GM21723 (cell line): ENCODE measurements around the gene P4HA2.
A peak's percentile ranks its signal among the peaks of the same experiment; 100 is the strongest.

Experiments used
- ATAC-seq: cut with Tn5 transposase; IDR thresholded peaks from one replicate; pipeline ENCODE4 v1.9.1; 2021; ENCODE audit warnings: mild to moderate bottlenecking, moderate library complexity; ENCODE audit not compliant: unreplicated experiment

The P4HA2 gene

DNA sequence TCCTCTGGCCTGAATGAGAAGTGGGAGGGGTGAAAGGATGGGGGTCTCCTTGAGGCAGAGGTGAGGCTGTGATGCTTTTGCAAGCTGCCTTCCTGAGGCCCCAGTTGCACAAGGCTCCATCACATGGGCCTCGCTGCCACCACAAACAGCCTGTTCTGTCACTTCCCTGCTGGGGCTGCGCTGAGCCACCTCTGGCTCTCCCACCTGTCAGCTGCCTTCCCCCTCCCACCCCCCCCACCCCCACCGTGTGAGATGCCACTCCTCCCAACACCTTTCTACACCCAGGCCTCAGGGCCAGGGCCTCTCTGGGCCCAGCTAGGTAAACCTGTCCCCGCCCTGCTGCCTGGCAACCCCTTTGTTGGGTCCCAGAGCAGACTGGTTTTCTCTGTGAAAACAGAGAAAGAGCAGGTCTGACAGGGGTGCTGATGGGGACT, 25.4 kb upstream of the P4HA2 start:
- no peak for ATAC-seq

DNA sequence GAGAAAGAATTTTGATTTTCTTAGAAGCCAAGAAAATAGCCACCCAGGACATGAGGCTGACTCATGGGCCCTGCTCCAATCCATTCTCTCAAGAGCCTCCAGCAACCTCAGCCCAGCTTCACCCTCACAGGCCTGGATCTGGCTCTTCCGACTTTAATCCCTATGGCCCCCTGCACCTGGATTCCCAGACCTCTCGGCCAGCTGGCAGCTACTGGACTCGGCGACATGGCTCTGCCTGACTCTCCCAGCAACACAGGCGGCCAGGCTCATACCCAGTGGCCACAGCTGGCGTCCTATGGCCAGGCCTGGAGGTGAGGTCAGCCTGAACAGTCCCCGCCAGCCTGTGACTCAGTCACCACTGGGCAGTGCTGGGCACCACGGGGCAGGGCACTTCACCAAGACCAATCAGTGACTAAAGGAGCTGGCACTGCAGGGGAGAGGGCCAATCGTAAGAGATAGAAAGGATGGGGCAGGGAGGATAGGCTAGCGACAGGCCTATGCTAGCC, 23.6 kb upstream of the P4HA2 start:
- ATAC-seq: no peak

DNA sequence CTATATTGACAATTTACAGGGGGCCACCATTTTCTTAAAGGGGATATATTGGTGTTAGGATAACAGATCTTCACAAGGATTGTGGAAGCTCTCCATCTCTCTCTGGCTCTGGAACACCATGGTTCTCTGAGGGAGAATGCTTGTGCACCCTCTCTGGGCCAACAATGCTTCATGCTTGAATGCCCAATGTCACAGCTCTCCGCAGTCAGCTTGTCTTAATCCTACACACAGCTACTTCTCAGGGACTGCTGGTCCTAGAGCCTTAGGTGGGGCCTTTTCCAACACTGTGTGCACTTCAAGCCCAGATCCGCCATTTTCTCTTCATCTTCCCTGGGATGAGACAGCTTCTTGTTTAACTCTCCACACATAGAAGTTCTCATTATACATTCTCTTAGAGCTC, 22.9 kb upstream of the P4HA2 start:
- ATAC-seq: no peak

DNA sequence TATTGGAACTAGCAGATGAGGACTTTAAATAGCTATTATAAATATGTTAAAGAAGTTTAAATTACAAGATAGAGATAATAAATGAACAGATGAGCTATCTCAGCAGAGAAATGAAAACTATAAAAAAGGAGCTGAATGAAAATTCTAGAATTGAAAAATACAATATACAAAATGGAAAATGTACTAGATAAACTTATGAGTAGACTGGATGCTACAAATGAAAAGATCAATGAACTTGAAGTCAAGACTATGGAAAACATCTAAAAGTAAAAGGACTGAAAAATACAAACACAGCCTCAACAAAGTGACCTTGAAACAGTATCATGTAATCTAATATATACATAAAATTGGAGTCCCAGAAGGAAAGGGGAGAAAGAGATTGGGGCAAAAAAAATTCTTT, 19.2 kb upstream of the P4HA2 start:
- no peak for ATAC-seq

DNA sequence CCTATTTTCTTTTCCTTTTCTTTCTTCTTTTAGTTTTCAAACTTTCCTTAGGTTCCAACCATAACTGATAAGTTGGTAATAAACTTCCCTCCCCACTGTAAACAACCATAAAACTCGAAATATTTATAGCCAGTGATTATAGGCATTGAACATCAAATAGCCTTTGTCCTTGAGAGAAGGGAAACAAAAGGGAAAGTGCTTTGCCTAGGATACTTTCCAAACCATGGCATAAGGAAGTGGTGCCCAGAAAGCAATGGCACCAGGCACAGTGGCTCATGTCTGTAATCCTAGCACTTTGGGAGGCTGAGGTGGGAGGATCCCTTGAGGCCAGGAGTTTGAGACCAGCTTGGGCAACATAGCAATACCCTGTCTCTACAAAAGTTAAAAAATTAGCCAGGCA, 17.9 kb upstream of the P4HA2 start:
- no peak for ATAC-seq

DNA sequence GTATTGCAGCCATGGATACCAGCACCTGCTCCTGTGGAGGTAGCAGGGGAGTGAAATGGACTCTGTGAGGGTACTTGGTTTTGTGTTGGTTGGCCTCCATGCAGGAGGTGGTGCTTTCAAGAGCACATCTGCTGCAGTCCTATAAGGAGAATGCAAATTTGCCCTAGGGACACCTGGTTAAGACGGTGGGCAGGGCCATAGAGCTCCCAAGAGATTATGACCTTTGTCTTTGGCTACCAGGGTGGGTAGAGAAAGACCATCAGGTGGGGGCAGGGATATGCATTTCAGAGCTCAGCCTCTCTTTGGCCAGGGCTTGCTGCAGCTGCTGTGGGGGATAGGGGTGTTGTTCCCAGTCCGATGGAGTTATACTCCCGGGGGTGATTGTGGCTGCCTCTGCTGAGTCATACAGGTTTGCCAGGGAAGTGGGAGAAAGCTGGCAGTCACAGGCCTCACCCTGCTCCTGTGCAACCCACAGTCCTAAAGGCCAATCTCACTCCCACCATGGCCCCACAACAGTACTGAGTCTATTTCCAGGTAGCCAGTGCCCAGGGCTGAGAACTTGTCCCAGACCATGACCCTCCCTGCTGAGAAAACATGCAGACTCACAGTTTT, 15.8 kb upstream of the P4HA2 start:
- no peak for ATAC-seq

DNA sequence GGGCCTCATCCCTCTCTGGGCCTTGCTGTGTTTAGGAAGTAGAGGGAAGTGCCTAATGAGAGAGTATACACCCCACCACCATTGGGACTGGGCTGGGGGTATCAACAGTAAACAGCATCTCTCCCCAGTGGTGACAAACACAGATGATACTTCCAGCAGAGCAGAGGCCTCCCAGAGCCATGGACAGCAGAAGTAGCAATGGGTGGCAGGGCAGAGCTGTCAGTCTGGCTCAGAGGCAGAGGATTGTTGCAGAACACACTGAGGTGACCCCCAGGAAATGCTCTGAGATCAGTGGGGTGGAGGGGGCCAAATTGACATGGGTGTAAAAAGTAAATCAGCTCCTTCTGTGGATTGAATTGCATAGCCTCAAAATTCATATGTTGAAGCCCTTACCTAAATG, 12.1 kb upstream of the P4HA2 start:
- no peak for ATAC-seq

DNA sequence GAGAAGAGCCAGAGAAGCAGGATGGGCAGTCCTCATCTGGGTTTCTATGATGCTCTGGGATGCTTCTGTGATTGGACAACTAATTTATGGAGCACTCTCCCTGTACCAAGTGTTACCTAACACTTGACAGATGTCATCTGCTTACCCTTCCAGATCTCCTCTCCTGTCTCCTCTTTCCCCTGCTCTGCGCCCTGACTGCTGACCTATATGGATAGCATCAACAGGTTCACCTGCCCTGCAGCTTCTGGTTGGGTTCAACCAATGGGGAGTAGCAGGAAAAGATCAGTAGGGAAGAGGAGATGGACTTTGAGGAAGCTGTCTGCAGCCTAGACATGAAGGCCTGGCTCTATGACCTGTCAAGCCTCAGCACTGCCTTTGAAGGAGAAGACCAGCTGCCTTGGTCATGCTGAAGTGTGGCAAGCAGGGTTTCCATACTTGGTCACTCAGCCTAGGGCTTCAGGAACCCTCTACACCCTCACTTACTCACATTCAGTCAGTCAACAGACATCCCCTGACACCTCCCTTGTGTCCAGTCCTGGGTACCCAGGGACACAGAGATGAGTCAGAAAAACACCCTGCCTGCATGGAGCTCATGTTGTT, 11.3 kb upstream of the P4HA2 start:
- ATAC-seq: no peak

DNA sequence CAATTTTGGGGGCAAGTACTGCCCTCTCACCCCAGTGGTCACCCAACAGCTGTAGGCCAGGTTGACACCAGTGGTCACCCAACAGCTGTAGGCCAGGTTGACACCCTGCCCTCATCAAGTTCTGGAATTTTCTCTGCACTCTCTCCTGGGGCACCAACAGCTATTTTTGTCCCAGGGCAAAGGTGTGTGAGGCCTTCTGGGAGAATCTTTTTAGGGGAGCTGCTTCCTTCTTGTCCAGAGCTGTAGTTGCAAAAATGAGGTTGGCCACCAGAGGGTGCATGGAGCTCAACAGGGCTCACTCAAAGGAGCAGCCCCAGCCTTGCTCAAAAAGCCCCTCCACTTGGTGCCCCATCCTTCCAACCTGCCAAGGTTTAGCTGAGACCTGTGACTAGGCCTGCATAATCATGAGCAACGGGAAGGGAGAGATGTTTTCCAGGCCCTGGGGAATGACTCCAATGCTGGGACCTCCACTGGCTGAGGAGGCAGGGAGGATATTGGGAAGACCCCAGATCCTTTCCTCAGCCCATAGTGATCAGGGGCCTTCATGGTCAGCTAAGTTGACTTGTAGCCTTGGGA, 10.6 kb upstream of the P4HA2 start:
- ATAC-seq: peak; percentile 72

DNA sequence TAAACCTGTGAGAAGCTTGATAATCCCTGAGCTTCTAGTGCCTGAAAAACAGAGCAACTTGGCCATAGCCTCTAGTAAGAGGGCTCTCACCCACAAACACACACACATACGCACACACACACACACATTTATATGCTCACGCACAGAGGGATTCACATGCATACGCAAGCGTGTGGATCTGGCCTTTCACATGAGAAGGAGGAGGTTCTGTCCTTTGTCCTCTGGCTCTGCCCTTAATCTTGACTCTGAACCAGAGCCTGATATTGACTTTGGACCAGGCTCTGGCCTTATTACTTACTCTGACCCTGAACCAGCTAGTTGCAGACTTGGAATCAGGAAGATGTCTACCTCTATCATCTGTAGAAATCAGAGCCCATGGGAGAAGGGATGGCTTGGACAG, 10.0 kb upstream of the P4HA2 start:
- no peak for ATAC-seq

DNA sequence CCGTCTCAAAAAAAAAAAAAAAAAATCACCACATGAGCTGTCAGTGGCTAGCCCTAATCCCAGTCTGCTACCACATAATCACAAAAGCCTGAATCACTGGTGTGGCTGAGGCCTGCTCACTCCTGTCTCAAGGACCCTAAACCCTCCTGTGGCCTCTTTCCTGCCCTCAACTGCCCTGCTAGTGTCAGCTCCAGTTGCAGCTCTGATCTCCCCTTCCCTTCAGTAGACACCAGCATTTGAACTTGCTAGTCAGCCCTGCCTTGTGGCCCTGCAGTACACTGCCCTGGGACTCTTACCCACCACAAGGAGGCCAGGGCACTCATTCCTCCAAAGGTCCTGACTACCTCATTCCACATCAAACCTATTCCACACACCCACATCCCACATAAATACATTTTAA, 9.5 kb upstream of the P4HA2 start:
- no peak for ATAC-seq

DNA sequence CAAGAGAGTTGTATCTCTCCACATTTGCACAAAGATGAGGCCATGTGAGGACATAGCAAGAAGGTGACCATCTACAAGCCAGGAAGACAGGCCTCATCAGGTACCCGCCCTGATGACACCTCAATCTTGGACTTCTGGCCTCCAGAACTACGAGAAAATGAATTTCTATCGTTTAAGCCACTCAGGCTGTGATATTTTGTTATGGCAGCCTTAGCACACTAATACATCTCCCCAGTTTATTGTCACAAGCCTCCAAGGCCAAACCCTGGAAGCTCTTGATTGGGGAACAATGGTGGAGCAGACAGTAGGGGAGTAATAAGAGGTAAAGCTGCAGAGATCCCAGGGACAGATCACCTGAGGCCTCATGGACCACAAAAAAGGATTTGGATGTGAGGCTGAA, 7.7 kb upstream of the P4HA2 start:
- ATAC-seq: no peak

DNA sequence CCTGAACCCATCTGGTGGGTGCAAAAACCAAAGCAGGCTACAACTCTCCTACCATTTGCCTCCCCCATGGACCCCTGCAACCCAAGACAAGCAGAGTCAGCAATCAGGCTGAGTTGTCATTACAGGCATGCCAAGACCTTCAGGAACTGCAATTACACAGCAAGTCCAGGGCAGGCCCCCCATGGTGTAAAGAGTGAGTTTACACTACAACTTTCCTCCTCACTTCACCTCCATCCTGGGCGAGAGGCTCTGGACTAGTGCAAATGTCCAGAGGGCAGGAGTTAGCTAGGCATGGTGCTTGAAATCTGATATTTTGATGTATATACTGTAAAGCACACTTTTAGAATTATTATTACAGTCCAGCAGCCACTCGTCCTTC, 7.0 kb upstream of the P4HA2 start:
- no peak for ATAC-seq

DNA sequence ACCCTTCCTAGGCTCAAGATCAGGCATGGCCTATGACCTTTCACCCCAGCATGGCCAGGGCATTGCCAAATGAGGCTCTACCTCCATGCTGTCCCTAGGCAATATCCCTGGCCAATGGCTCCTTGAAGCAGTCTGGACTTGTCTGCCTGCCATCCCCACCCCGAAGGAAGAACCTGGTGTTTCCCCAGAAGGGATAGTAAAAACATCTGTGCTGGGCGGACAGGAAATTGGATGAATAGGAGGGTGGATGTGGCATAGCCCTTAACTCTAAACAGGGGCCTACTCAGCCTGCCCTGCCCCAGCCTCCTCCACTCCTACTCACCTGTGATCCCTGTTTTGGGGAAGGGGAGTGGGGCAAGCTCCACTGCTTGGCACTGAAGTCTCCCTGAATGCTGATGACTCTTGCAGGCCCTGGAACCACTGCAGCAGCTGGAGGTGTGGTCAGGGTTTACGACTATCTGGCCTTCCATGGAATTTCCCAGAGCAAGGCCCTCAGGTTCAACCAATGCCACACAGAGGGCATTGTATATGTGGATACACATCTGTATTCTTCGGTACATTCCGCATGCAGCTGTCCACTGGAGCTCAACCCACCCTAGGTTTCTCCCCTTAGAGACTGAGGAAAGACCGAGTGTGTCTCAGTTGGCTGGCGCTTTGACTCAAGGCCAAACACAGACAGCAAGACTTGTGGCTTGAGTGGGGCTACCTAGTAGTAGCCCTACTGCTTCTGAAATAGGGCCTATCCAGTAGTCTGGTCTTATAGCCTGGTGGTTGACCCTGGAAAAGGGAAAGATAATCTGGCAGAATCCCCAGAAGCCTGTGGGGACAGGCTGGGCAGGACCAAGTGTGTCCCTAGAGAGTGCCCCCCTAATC, 6.4 kb upstream of the P4HA2 start:
- ATAC-seq: no peak

DNA sequence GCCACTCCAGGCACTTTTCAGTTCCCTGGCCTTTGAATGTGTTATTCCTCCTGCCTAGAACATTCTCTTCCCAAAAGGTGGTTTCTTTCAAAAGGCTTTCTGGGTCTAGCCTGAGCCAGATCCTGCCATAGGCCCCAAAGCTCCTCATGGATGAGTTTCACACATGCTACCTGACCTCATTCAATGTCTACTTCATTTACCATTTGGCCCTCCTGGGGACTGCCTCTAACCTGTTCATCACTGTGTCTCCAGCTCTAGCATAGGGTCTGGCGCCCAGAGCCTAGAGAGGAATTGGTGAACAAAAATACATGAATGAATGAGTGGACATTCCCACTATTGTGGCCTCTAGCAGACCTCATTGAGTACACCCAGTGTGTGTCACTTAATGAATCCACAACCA, 5.4 kb upstream of the P4HA2 start:
- ATAC-seq: no peak

DNA sequence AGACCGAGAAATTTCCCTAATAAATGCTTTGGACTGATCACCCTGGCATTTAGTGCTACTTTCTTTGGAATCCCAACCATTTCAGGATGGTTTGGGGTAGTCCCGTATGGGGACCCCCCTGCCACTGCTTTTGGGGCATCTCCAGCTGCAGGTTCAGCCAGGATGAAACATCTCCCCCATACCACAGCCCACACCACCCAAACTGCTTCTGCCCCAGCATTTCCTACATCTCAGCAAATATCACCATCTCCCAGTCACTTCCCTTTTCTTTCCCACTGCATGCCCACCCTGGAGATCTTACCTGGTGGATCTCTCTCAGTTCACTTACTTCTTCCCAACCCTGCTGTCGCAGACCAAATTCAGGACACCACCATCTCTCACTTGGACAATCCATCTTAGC, 4.8 kb upstream of the P4HA2 start:
- no peak for ATAC-seq

DNA sequence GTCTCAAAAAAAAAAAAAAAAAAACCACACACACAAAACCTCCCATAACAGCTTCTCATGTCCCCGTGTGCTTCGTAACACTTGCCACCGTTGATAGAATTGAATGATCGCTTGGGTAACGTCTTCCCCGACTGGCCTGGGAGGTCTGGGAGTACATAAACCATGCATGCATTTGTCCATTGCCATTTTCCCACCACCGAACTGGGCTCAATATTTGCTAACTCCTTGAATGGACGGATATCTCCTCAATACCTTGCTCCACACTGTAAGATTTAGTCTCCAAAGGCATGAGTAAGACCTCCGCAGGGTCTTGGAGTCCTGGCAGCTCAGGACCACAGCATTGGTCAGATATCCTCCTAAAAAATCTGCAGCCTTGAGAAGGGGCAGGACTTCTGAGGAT, 3.2 kb upstream of the P4HA2 start:
- ATAC-seq: no peak

DNA sequence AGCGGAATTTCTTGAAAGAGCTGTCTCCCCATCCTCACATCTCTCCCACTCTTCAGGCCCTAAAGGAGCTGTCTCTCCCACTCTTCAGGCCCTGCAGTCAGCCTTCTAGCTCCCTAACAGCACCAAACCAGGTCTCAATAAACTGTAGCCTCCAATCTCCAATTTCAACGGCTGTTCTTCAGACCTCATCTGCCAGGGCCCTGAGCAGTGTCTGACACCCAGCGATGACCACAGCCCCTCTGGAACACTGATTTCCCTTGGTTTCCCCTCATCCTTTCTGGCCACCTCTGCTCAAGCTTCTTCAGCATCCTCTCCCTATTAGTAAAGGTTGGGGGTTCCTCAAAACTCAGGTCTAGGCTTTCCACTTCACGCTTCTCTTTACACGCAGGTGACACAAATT, 1.6 kb upstream of the P4HA2 start:
- no peak for ATAC-seq

DNA sequence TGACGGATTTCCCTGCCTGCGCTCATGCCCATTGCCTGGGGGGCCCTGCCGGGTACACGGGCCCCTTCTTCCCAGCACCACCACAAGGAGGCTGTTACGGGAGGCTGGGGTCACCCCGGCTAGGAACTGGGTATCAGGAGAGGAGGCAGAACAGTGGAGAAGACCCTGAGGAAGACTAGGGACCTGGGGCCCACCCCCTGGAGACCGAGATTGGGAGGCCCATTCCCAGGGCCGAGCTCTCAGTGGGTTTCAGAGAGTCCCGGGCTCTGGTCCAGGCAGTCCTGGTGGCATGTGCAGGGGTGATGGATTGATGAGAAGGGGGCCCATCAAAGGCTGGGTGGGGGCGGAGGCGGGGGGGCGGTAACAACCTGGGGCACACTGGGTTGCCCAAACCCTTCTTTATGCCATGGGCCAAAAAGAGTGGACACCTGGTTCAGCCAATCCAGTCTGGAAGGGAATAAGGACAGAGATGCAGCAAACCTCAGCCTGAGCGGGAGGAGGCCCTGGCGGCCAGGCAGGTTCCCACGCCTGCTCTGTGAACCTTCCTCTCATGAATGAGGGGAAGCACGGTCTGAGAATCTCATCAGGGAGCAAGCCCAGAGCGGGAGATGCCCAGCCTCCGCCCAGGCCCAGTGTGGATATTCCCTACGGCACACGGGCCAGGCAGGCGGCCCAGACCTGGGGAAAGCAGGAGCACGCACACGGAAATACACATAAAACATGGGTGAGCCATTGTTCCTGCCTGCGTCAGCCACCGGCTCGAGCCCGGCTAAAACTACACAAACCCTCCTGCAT, 785 bp upstream of the P4HA2 start:
- no peak for ATAC-seq

DNA sequence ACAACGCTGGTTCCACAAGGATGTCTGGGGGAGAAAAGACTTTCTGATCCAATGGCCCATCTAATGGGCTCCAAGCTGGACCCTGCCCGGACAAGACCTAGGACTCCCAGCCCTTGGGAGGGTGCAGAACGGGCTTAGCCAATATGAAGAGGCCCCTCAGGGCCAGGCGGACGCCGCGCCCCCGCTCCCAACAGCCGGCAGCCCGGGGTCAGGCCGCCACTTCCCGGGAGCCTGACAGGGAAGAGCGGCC, 493 bp downstream of the P4HA2 start:
- no peak for ATAC-seq

DNA sequence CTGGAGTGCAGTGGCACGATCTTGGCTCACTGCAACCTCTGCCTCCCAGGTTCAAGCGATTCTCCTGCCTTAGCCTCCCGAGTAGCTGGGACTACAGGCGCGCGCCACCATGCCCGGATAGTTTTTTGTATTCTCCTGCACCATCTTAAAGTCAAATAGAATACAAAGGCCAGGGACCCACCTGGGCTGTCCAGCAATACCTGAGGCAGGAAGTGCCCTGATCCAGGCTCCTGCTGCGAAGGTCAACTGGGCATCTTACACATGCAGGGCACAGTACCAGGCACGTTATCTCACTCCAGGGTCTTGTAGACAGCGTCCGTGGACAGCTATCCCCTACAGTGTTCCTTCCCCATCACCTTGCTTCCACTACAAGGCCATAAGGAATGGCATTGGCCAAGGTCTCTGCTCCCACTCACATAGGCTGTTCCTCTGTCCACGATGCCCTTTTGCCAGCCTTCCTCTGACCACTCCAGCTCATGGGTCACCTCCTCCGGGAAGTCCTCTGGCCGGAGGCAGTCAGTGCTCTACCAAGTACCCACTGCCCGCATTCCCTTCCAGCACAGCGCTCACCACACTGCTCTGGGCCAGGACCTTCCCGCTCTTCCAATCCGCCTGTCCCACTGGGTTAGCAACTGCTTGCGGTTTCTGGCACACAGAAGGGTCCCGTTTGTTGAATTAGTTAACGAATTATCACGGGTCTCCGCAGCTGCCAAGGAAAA, 978 bp downstream of the P4HA2 start:
- ATAC-seq: no peak
